22Rv1 (cell line): Measurements from ENCODE around the gene TBX21.

Experiments used
- H3K27ac ChIP-seq: fragments of 450-650 bp; 2 replicates; pipeline ENCODE4 v1.5.1; 2017
- CTCF ChIP-seq: fragments of 450-650 bp; IDR thresholded peaks from 2 replicates; pipeline ENCODE4 v1.5.1; 2017; ENCODE audit warnings: mild to moderate bottlenecking
- ZFX ChIP-seq: fragments of 450-650 bp; IDR thresholded peaks from 2 replicates; pipeline ENCODE4 v1.6.1; 2017; ENCODE audit warnings: antibody characterized with exemption, borderline replicate concordance

Gene TBX21

GRCh38 chr17:47711366-47712099 is 21.5 kb upstream of the TBX21 start:
- no peak for TF ChIP-seq CTCF
- TF ChIP-seq ZFX: no peak
- H3K27ac ChIP-seq: no peak overlapping the region

- no peak overlapping the region for H3K27ac ChIP-seq
- TF ChIP-seq ZFX: no peak
- no peak for TF ChIP-seq CTCF
These were observed 20.6 kb upstream of the TBX21 start for GRCh38 chr17:47712330-47713023.

GRCh38 chr17:47713980-47714700 is 18.9 kb upstream of the TBX21 start:
- TF ChIP-seq ZFX (no peak), CTCF (peak; percentile 4; the same call in 1 of the 2 replicates)
- H3K27ac ChIP-seq: no peak overlapping the region

GRCh38 chr17:47714773-47715396 is 18.2 kb upstream of the TBX21 start:
- H3K27ac ChIP-seq: no peak overlapping the region
- TF ChIP-seq CTCF (no peak), ZFX (no peak)

- no peak overlapping the region for H3K27ac ChIP-seq
- no peak for TF ChIP-seq ZFX
- no peak for TF ChIP-seq CTCF
These were observed 17.2 kb upstream of the TBX21 start for GRCh38 chr17:47715669-47716325.

- TF ChIP-seq ZFX: no peak
- no peak for TF ChIP-seq CTCF
- H3K27ac ChIP-seq: no peak overlapping the region
These were observed 16.7 kb upstream of the TBX21 start for GRCh38 chr17:47716375-47716774.
